Astrocyte of the spinal cord (primary cell): Measurements from ENCODE around the gene KIAA1586.

Experiments used
- DNase-seq: peaks from one replicate; pipeline ENCODE4 v3.0.0; 2011; ENCODE audit warnings: low read depth, low spot score
- H3K4me3 ChIP-seq: 2 replicates; pipeline ENCODE4 v1.5.1; 2011; ENCODE audit warnings: low read depth, mild to moderate bottlenecking, low read length, moderate library complexity
- in situ Hi-C: cut with HindIII; loops from 2 replicates; pipeline ENCODE4 v1.10.0; 2017; ENCODE audit warnings: low sequenced_read_pairs
- TF ChIP-seq, protein P1 (sequence below): IDR thresholded peaks from 2 replicates; pipeline ENCODE4 v1.5.1; 2012; ENCODE audit warnings: low read depth, mild to moderate bottlenecking, low read length, inconsistent platforms

Gene KIAA1586

DNA sequence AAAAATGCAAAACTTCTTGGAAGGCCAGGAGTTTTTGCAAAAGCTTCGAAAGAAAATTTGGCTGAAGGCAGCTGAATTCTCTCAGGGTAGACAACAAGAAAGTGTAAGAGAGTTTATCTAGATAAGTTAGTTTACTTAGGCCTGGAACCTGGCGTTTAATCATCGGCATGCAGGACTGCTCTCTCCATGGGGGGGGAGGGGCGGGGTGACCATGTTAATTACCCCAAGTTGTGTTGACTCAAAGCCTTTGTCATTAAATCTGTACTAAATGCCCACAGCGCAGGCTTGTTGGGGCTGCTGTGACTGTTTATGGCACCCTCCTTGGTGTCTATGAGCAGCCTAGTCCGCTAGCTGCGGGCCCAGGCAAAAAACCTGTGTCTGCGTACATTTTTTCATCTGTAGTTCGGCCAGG is 23.4 kb downstream of the KIAA1586 start:
- no peak overlapping the region for H3K4me3 ChIP-seq
- DNase-seq: no peak
- TF ChIP-seq, protein P1, sequence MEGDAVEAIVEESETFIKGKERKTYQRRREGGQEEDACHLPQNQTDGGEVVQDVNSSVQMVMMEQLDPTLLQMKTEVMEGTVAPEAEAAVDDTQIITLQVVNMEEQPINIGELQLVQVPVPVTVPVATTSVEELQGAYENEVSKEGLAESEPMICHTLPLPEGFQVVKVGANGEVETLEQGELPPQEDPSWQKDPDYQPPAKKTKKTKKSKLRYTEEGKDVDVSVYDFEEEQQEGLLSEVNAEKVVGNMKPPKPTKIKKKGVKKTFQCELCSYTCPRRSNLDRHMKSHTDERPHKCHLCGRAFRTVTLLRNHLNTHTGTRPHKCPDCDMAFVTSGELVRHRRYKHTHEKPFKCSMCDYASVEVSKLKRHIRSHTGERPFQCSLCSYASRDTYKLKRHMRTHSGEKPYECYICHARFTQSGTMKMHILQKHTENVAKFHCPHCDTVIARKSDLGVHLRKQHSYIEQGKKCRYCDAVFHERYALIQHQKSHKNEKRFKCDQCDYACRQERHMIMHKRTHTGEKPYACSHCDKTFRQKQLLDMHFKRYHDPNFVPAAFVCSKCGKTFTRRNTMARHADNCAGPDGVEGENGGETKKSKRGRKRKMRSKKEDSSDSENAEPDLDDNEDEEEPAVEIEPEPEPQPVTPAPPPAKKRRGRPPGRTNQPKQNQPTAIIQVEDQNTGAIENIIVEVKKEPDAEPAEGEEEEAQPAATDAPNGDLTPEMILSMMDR: no peak
- in situ Hi-C loops: no loop called here

DNA sequence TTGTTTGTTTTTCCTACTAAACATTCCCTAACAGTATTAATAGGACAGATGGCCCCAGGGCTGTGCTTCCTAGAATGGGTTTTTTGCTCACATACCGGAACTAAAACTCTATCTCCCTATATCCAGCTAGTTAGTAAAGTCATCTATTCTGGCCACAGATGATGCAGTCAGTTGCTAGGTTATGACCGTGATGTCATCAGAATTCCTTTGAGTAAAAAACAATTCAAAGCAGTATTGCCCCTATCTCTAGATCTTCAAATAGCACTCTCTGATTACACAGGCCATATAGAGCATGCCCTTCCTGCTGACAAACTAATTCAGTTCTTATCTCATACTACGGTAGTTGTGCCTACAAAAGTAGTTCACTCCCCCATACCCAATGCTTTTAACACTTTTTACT is 25.6 kb downstream of the KIAA1586 start:
- in situ Hi-C loops: no loop called here
- H3K4me3 ChIP-seq: no peak overlapping the region
- no peak for DNase-seq
- TF ChIP-seq, protein P1: no peak

DNA sequence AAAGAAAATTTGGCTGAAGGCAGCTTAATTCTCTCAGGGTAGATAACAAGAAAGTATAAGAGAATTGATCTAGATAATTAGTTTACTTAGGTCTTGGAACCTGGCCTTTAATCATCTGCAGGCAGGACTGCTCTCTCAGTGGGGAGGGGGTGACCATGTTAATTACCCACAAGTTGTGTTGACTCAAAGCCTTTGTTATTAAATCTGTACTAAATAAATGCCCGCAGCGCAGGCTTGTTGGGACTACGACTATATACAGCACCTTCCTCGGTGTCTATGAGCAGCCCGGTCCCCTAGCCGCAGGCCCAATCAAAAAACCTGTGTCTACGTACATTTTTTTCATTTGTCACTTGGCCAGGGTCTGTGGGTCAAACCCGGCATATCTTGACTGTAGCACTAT is 27.9 kb downstream of the KIAA1586 start:
- in situ Hi-C loops: no loop called here
- TF ChIP-seq, protein P1: no peak

DNA sequence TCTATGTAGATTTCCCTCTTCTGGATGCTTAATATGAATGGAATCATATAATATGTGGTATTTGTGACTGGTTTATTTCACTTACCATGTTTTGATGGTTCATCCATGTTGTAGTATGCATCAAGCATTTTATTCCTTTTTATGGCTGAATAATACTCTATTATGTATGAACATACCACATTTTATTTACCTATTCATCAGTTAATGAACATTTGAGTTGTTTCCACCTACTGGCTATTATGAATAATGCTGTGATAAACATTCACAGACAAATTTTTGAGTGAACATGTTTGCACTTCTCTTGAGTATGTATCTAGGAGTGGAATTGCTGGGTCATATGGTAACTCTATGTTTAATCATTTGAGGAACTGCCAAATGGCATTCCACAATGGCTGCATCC is 28.6 kb downstream of the KIAA1586 start:
- H3K4me3 ChIP-seq: no peak overlapping the region
- DNase-seq: no peak
- TF ChIP-seq, protein P1: no peak
- in situ Hi-C loops: no loop called here

More for the DNA sequence above, 27.9 kb downstream of the KIAA1586 start:
- no peak for DNase-seq
- H3K4me3 ChIP-seq: no peak overlapping the region

DNA sequence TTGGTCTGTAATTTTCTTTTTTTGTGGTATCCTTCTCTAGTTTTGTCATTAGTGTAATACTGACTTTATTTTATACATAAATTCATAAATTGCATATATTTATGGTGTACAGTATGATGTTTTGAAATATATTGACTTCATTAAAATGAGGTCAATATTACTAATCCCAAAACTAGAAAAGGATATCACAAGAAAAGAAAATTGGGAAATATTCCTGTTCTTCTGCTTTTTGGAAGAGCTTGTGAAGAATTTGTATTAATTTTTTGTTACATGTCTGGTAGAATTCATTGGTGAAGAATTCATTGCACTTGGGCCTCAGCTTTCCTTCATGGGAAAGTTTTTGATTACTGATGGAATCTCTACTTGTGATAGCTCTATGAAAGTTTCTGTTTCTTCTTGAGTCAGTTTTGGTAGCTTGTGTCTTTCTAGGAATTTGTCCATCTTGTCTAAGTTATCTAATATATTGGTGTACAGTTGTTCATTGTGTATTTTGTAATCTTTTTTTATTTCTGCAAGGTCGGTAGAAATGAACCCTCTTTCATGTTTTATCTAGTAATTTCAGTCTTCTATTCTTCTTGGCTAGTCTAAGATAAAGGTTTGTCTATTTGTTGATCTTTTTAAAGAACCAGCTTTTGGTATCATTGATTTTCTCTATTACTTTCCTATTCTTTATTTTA is 32.2 kb downstream of the KIAA1586 start:
- in situ Hi-C loops: no loop called here
- TF ChIP-seq, protein P1: no peak
- no peak for DNase-seq
- H3K4me3 ChIP-seq: no peak overlapping the region

DNA sequence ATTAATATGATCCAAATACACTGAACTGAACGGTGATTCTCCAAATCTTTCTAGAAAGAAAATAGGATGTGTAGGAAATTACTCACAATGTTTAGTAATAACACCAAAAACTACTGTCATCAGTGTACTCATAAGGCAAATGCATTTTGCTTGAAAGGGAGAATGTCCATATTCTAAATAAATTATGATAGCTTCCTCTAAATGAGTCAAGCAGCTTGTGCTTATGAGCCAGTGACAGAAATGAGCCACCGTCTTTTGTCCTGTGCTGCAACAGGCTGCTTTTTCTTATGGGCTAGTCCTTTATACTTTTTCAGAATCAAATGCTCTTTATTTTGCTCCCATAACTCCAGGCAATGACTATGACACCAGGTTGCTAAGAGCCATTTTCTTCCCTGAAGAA is 39.0 kb downstream of the KIAA1586 start:
- in situ Hi-C loops: no loop called here
- TF ChIP-seq, protein P1: no peak
- H3K4me3 ChIP-seq: no peak overlapping the region
- no peak for DNase-seq
